ENCODE results near the gene CBX6.

Gene CBX6

GRCh38 chr22:38820020-38820419 lies 52.0 kb downstream of the CBX6 start:
- DNase-seq = no peak

- DNase-seq = no peak
These were observed 52.6 kb downstream of the CBX6 start for GRCh38 chr22:38819387-38819940.

DNA sequence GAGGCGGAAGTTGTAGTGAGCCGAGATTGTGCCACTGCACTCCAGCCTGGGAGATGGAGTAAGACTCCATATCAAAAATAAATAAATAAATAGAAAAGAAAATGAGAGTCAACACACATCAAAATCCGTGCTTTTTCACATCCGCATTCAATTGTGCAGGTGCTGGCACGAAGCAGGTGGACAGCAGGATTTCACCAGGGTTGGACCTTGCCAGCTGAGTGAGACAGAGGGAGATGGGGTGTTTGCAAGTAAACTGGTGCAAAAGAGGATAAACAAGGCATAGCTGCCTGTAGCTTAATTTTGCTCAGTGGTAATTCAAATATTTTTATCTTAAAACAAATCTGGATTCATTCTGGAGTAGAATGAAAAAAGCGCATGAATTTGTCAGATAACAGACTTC lies 54.8 kb downstream of the CBX6 start:
- DNase-seq = no peak

DNA sequence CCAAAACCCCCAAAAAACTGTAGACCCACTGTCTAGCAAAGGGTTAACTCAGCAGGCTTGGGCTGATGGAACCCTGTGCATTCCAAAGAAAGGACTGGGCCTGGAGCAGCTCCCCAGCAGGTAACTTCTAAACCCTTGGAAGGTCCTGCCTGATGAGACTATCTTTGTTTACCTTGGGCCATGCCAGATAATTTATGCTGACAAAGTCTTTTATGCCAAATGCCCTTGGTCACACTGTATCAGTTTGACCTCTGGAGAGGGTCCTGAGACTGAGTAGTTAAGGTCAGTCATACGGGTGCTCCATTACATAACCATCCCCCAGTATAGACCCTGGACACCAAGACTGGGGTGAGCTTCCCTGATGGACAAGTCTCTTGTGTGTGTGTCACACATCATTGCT lies 56.2 kb downstream of the CBX6 start:
- DNase-seq = no peak

Measured in amygdala (tissue), 56 donors.